Activated T-cell treated with anti-CD3 and anti-CD28 coated beads, Interleukin-2, amount 50 U/mL, for 4 hours (primary cell): ENCODE data around the gene FOXI3. TPM values are rescaled to one million over a fixed set of nuclear protein-coding genes. Genes with fewer than 3 reads are reported as not detected.

Experiments used
- ATAC-seq, 2 donors: fragments of 200-7000 bp; cut with Tn5 transposase; one replicate each; pipeline ENCODE4 v1.10.0; 2021
- DNase-seq: peaks from one replicate; pipeline ENCODE4 v3.0.0-alpha.2; 2020
- H3K27me3 Mint-ChIP-seq: one replicate; pipeline ENCODE4 v1.8.0; 2021; ENCODE audit warnings: low read depth, mixed read lengths
- H3K36me3 Mint-ChIP-seq: one replicate; pipeline ENCODE4 v1.8.0; 2022; ENCODE audit warnings: mixed read lengths; ENCODE audit not compliant: insufficient read depth
- H3K4me1 Mint-ChIP-seq: one replicate; pipeline ENCODE4 v1.8.0; 2021; ENCODE audit warnings: low read depth, mixed read lengths
- H3K4me3 Mint-ChIP-seq: one replicate; pipeline ENCODE4 v1.8.0; 2021; ENCODE audit warnings: mild to moderate bottlenecking, moderate library complexity, mixed read lengths
- H3K9me3 Mint-ChIP-seq: one replicate; pipeline ENCODE4 v1.8.0; 2021; ENCODE audit warnings: mixed read lengths
- total RNA-seq, 3 donors: library from RNA; stranded (reverse); gene quantifications; one replicate each; pipeline ENCODE4 v1.2.1, GENCODE V29; 2021

The FOXI3 gene
- total RNA-seq, 3 donors from 2014 or later = not detected

DNA sequence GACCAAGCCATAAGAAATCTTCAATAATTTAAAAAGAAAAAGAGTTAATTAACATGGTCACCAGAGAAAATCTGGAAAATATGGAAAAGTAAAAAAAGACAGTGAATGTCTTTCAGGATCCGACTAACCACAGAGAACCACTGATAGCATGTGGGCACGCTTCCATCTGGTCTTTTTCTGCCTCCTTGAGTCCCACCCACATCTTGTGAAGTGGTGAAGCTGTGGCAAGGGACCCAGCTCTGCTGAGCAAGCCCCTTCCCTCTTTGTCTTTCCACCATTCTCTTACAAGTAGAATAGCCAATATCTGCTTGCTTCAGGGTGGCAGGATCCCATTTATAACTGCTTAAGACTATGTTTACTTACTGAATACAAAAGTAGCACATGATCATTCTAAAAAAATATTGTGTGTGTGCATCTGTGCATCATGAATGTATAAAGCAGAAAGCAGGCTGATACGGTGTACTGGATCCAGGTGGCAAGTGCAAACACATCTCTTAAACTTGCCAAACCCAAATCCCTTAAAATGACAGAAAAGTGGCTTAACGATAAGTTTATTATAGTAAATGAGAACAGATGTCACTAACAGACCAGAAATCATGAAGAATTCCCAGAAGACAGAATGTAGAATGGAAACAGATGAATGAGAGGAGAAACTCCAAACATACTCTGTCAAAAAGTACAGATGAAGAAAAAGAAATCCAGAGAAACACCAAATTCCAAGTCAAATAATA is 52.3 kb downstream of the FOXI3 start:
- Mint-ChIP-seq H3K27me3 (peaks cover 18% of the 10 kb centered on the region), H3K36me3 (no peaks in the 10 kb centered on the region), H3K4me3 (no peak overlapping the region), H3K4me1 (no peaks in the 10 kb centered on the region), H3K9me3 (no peaks in the 10 kb centered on the region)
- no peak for ATAC-seq
- DNase-seq = no peak

DNA sequence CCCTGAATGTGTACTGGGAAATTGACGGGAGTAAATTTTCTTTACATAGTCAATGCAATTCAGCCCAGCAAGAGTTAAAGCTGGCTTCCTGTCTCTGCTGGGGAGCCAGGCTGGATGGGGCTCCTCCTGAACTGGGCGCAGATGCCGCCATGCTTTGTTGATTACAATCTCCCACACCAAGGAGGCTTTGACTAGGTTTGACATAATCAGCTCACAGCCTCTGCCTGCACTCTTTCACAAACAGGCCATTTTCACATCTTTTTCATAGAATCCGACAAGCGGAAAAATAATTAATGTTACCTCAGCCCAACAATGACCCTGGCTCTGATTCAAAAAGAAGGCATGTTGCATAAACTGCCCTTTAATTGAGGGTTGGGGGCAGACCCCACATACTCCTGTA is 54.3 kb downstream of the FOXI3 start:
- ATAC-seq (no peak), DNase-seq (no peak)
- Mint-ChIP-seq H3K9me3 (no peaks in the 10 kb centered on the region), H3K27me3 (peaks cover 20% of the 10 kb centered on the region), H3K36me3 (no peaks in the 10 kb centered on the region), H3K4me1 (no peaks in the 10 kb centered on the region), H3K4me3 (no peak overlapping the region)

Other genes starting within 250 kb of the FOXI3 start
- 10 to 100 TPM in 2 of 3 donors, 1 to 10 TPM in 1; 8.8 to 14.4 (median 14.3) TPM for gene EIF2AK3, start 174.8 kb upstream of the FOXI3 start, total RNA-seq
- gene RPIA, start 239.0 kb upstream of the FOXI3 start, total RNA-seq = 100 to 1,000 TPM in 1 of 3 donors, 10 to 100 TPM in 2; 89.1 to 109 (median 94.4) TPM